RPMI7951 (cell line): ENCODE data around the gene MESP1. TPM values are rescaled to one million over a fixed set of nuclear protein-coding genes. Genes with fewer than 3 reads are reported as not detected.

Experiments
- DNase-seq: peaks from one replicate; pipeline ENCODE4 v3.0.0-alpha.2; 2012; ENCODE audit warnings: low read depth
- total RNA-seq: library from RNA; depleted of rRNA; stranded (reverse); fragments of >200 nt; shearing (Covaris generic); gene quantifications from 2 replicates; pipeline ENCODE4 v1.2.3, GENCODE V29; 2014; rRNA removed

MESP1 gene
- total RNA-seq, 1 experiment from 2014 or later: 1.6 TPM

DNA sequence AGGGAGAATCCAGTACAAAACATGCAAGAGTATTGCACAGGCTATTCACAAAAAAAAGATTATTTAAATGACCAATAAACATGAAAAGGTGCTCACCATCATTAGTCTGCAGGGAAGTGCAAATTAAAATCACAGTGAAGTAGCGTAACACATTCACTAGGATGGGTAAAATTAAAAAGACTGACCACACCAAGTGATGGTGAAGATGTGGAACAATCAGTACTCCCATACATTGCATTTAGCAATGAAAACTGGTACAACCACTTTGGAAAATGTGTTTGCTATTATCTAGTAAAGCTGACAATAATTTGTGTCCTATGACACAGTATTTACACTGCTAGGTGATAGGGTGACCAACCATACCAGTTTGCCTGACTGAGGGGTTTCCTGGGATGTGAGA lies 26.4 kb downstream of the MESP1 start:
- no peak for DNase-seq

GRCh38 chr15:89723031-89723430 lies 28.0 kb downstream of the MESP1 start:
- no peak for DNase-seq

GRCh38 chr15:89714775-89715174 lies 36.3 kb downstream of the MESP1 start:
- no peak for DNase-seq

- DNase-seq: no peak
Measured at GRCh38 chr15:89707577-89707976, 43.5 kb downstream of the MESP1 start.

DNA sequence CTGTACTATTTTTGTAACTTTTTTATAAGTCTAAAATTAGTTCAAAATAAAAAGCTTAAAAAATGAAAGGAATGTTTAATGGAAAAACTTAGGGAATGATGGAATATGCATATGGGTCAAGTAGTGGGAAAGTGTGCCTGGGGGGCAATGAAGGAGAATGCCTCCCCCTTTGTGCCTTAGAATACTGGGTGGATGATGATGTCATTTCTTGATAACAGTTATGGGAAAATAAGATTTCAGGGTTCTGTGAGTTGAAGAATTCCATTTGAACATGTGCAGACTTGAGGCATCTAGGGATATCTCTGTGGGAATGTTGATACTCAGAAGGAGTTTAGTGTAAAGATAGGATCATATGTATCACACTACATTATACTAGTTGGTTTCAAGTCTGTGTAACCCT lies 46.6 kb downstream of the MESP1 start:
- no peak for DNase-seq

Other genes with a start within 250 kb of the MESP1 start
- 9.0 and 11.7 TPM in 2 replicates for gene TICRR, start 175.8 kb downstream of the MESP1 start, total RNA-seq
- 2.9 and 4.7 TPM in 2 replicates for gene KIF7, start 95.8 kb downstream of the MESP1 start, total RNA-seq
- 0.20 TPM in 1 of 2 replicates, not detected in the other for gene PLIN1, start 71.9 kb downstream of the MESP1 start, total RNA-seq
- 12.6 and 15.9 TPM in 2 replicates for gene PEX11A, start 60.5 kb downstream of the MESP1 start, total RNA-seq
- 0.10 and 0.48 TPM in 2 replicates for gene WDR93, start 60.4 kb downstream of the MESP1 start, total RNA-seq
- gene MESP2, start 25.1 kb upstream of the MESP1 start, total RNA-seq: 1.8 and 2.6 TPM in 2 replicates
- gene ANPEP, start 63.6 kb upstream of the MESP1 start, total RNA-seq: 73.1 and 86.4 TPM in 2 replicates
- 56.0 and 61.0 TPM in 2 replicates for gene AP3S2, start 142.7 kb upstream of the MESP1 start, total RNA-seq
- 12.0 and 15.1 TPM in 2 replicates for gene ARPIN, start 161.7 kb upstream of the MESP1 start, total RNA-seq